Hematopoietic multipotent progenitor cell treated with erythropoietin and hydrocortisone succinate and interleukin-3 and kit ligand, for 6 days (in vitro differentiated cells): ENCODE measurements around the gene NECTIN1.

Source experiments
- DNase-seq: peaks from one replicate; pipeline ENCODE4 v3.0.0-alpha.2; 2015

NECTIN1 gene

GRCh38 chr11:119755356-119756071 is 26.5 kb upstream of the NECTIN1 start:
- no peak for DNase-seq

- DNase-seq = no peak
These were observed 25.8 kb upstream of the NECTIN1 start for GRCh38 chr11:119754656-119755355.

GRCh38 chr11:119754199-119754598 is 25.2 kb upstream of the NECTIN1 start:
- no peak for DNase-seq

GRCh38 chr11:119752946-119753345 is 23.9 kb upstream of the NECTIN1 start:
- DNase-seq = no peak

- DNase-seq = peak; percentile 78
These were observed 23.4 kb upstream of the NECTIN1 start for GRCh38 chr11:119752345-119752871.

- no peak for DNase-seq
These were observed 21.1 kb upstream of the NECTIN1 start for GRCh38 chr11:119750056-119750455.

- no peak for DNase-seq
These were observed 20.1 kb upstream of the NECTIN1 start for GRCh38 chr11:119749006-119749565.

- no peak for DNase-seq
These were observed 19.1 kb upstream of the NECTIN1 start for GRCh38 chr11:119747868-119748660.

GRCh38 chr11:119745776-119746535 is 17.0 kb upstream of the NECTIN1 start:
- no peak for DNase-seq

GRCh38 chr11:119745112-119745511 is 16.1 kb upstream of the NECTIN1 start:
- no peak for DNase-seq

GRCh38 chr11:119744577-119744976 is 15.6 kb upstream of the NECTIN1 start:
- no peak for DNase-seq

- peak; percentile 96 for DNase-seq
These were observed 14.0 kb upstream of the NECTIN1 start for GRCh38 chr11:119743006-119743405.

- peak; percentile 92 for DNase-seq
These were observed 13.4 kb upstream of the NECTIN1 start for GRCh38 chr11:119742263-119742861.

GRCh38 chr11:119741369-119742262 is 12.6 kb upstream of the NECTIN1 start:
- peak; percentile 78 for DNase-seq

- peak; percentile 93 for DNase-seq
These were observed 11.0 kb upstream of the NECTIN1 start for GRCh38 chr11:119739975-119740374.

GRCh38 chr11:119739021-119739703 is 10.2 kb upstream of the NECTIN1 start:
- DNase-seq = peak; percentile 36

GRCh38 chr11:119738059-119738439 is 9.0 kb upstream of the NECTIN1 start:
- DNase-seq = no peak

GRCh38 chr11:119737366-119738058 is 8.5 kb upstream of the NECTIN1 start:
- no peak for DNase-seq

GRCh38 chr11:119734788-119735187 is 5.8 kb upstream of the NECTIN1 start:
- no peak for DNase-seq
